Measurements from ENCODE around the gene ORC5. TPM values are rescaled to one million over a fixed set of nuclear protein-coding genes. Genes with fewer than 3 reads are reported as not detected.

Gene ORC5
- total and polyA plus RNA-seq, 2 of the 13 experiments (the other 11 are each of a cell fraction or from before 2014, with no cell fraction given), result 4.8 to 18.8 TPM

DNA sequence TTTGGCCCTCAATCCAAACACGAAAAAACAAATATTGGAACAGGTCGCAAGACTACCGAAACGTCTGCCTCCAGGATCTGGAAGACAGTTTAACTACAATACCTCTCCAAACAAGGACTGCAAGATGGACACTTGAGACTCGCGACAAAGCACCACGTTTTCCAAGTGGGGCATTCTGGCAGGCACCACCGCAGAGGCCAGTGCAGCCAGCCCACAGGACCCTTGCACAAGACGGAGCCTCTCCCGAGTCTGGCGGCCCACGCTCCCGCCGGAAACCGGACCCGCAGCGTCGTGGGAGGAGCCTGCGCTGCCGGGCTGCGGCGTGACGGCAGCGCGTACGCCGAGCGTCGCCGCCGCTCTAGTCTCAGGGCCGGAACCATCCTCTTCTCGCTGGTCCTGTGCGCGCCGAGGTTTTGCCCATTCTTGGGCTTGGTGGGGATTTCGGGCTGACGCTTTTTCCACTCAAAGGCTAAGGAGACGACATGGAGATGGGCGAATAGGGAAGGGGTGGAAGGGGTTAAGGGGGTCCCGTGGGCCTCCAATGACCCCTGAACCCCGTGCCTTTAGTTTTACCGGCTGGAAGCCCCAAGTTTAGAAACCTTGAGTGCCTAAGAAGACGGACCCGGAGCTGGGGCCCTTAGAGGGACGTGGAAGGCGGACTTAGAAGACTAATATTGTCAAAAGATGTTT is at the start of gene ORC5 (continued):
- TF ChIP-seq ATF7 (IDR thresholded peaks at IDR 0.05), result no peak
- peak; percentile 78 for TF ChIP-seq ATF7 (CRISPR knock-in tag; IDR thresholded peaks at IDR 0.05)
- peak; percentile 36 for TF ChIP-seq ZNF879 (CRISPR knock-in tag; IDR thresholded peaks at IDR 0.05)
- TF ChIP-seq ZFY (CRISPR knock-in tag; IDR thresholded peaks at IDR 0.05), result peak; percentile 88
- no peak for TF ChIP-seq ZNF816 (CRISPR knock-in tag; IDR thresholded peaks at IDR 0.05; ENCODE audit: borderline replicate concordance)
- no peak for TF ChIP-seq JUNB (CRISPR knock-in tag; IDR thresholded peaks at IDR 0.05; ENCODE audit: borderline replicate concordance)
- peak; percentile 82; the same call in 1 of the 2 replicates for TF ChIP-seq ZNF510 (CRISPR knock-in tag; IDR thresholded peaks at IDR 0.05; ENCODE audit: low read depth)
- peak; percentile 63; the same call in 1 of the 2 replicates for TF ChIP-seq ZNF33A (CRISPR knock-in tag; IDR thresholded peaks at IDR 0.05; ENCODE audit: borderline replicate concordance)
- peak; percentile 79; the same call in 1 of the 2 replicates for TF ChIP-seq ZNF782 (CRISPR knock-in tag; IDR thresholded peaks at IDR 0.05; ENCODE audit: borderline replicate concordance)
- TF ChIP-seq, protein P1, sequence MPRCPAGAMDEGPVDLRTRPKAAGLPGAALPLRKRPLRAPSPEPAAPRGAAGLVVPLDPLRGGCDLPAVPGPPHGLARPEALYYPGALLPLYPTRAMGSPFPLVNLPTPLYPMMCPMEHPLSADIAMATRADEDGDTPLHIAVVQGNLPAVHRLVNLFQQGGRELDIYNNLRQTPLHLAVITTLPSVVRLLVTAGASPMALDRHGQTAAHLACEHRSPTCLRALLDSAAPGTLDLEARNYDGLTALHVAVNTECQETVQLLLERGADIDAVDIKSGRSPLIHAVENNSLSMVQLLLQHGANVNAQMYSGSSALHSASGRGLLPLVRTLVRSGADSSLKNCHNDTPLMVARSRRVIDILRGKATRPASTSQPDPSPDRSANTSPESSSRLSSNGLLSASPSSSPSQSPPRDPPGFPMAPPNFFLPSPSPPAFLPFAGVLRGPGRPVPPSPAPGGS (CRISPR knock-in tag; IDR thresholded peaks at IDR 0.05), result peak; percentile 71; the same call in 1 of the 2 replicates
- TF ChIP-seq, protein P2, sequence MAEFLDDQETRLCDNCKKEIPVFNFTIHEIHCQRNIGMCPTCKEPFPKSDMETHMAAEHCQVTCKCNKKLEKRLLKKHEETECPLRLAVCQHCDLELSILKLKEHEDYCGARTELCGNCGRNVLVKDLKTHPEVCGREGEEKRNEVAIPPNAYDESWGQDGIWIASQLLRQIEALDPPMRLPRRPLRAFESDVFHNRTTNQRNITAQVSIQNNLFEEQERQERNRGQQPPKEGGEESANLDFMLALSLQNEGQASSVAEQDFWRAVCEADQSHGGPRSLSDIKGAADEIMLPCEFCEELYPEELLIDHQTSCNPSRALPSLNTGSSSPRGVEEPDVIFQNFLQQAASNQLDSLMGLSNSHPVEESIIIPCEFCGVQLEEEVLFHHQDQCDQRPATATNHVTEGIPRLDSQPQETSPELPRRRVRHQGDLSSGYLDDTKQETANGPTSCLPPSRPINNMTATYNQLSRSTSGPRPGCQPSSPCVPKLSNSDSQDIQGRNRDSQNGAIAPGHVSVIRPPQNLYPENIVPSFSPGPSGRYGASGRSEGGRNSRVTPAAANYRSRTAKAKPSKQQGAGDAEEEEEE (CRISPR knock-in tag; IDR thresholded peaks at IDR 0.05; ENCODE audit: borderline replicate concordance), result no peak
- peak; percentile 88 for TF ChIP-seq ETV5 (CRISPR knock-in tag; IDR thresholded peaks at IDR 0.05; ENCODE audit: borderline replicate concordance)
- 0 out of 2 replicates have a peak, but pooled peaks have one; percentile 49 for TF ChIP-seq ZNF792 (CRISPR knock-in tag; IDR thresholded peaks at IDR 0.05)
- no peak for TF ChIP-seq ONECUT2 (CRISPR knock-in tag; IDR thresholded peaks at IDR 0.05)
- peak in 1 of 2 experiments; percentile 56; a peak in 1 of 4 replicates for TF ChIP-seq KLF16 (CRISPR knock-in tag; IDR thresholded peaks at IDR 0.05)
- TF ChIP-seq, protein P3, sequence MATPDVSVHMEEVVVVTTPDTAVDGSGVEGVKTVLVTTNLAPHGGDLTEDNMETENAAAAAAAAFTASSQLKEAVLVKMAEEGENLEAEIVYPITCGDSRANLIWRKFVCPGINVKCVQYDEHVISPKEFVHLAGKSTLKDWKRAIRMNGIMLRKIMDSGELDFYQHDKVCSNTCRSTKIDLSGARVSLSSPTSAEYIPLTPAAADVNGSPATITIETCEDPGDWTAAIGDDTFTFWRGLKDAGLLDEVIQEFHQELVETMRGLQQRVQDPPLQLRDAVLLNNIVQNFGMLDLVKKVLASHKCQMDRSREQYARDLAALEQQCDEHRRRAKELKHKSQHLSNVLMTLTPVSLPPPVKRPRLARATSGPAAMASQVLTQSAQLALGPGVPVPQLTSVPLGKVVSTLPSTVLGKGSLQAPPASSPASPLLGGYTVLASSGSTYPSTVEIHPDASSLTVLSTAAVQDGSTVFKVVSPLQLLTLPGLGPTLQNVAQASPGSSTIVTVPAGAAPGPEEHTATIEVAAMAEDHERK (CRISPR knock-in tag; IDR thresholded peaks at IDR 0.05; ENCODE audit: low read depth), result peak; percentile 100
- no peak; the same call in 1 of the 2 replicates for TF ChIP-seq SIX1 (CRISPR knock-in tag; IDR thresholded peaks at IDR 0.05; ENCODE audit: borderline replicate concordance)
- TF ChIP-seq FOXK2 (IDR thresholded peaks at IDR 0.05), result no peak
- TF ChIP-seq, protein P4, sequence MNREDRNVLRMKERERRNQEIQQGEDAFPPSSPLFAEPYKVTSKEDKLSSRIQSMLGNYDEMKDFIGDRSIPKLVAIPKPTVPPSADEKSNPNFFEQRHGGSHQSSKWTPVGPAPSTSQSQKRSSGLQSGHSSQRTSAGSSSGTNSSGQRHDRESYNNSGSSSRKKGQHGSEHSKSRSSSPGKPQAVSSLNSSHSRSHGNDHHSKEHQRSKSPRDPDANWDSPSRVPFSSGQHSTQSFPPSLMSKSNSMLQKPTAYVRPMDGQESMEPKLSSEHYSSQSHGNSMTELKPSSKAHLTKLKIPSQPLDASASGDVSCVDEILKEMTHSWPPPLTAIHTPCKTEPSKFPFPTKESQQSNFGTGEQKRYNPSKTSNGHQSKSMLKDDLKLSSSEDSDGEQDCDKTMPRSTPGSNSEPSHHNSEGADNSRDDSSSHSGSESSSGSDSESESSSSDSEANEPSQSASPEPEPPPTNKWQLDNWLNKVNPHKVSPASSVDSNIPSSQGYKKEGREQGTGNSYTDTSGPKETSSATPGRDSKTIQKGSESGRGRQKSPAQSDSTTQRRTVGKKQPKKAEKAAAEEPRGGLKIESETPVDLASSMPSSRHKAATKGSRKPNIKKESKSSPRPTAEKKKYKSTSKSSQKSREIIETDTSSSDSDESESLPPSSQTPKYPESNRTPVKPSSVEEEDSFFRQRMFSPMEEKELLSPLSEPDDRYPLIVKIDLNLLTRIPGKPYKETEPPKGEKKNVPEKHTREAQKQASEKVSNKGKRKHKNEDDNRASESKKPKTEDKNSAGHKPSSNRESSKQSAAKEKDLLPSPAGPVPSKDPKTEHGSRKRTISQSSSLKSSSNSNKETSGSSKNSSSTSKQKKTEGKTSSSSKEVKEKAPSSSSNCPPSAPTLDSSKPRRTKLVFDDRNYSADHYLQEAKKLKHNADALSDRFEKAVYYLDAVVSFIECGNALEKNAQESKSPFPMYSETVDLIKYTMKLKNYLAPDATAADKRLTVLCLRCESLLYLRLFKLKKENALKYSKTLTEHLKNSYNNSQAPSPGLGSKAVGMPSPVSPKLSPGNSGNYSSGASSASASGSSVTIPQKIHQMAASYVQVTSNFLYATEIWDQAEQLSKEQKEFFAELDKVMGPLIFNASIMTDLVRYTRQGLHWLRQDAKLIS (CRISPR knock-in tag; IDR thresholded peaks at IDR 0.05), result no peak
- TF ChIP-seq ARID2 (CRISPR knock-in tag; IDR thresholded peaks at IDR 0.05; ENCODE audit: borderline replicate concordance), result no peak

Data from HepG2 (cell line).